PC-9 (cell line): ENCODE results near the gene SULT1C4. TPM values are rescaled to one million over a fixed set of nuclear protein-coding genes. Genes with fewer than 3 reads are reported as not detected.
A peak's percentile ranks its signal among the peaks of the same experiment; 100 is the strongest.

ENCODE experiments used
- BruUV-seq: library from RNA; stranded (reverse); fragments of 400-500 nt; replicated peaks from 2 replicates; lab custom pipeline; 2021; lab: Mats Ljungman, UMichigan
- CTCF ChIA-PET: fragments of 300-600 bp; sonication (Branson Sonifier 250); formaldehyde crosslinking; loops from one replicate; lab custom pipeline; 2022; ENCODE audit warnings: antibody characterized with exemption; lab: Charles Lee
- POLR2A ChIA-PET: fragments of 300-600 bp; sonication (Branson Sonifier 250); formaldehyde crosslinking; loops from one replicate; lab custom pipeline; 2022; ENCODE audit warnings: antibody characterized with exemption; ENCODE audit not compliant: unreplicated experiment; lab: Charles Lee
- DNase-seq, 2 experiments: peaks; one replicate each; pipeline versions ENCODE4 v3.0.0 to v3.0.0-alpha.2; 2015 to 2022; ENCODE audit warnings: mixed read lengths in 1 of 2
- H2AFZ ChIP-seq: fragments of 200-600 bp; sonication (generic); 2 replicates; pipeline ENCODE4 v1.8.1; 2017; ENCODE audit warnings: antibody characterized with exemption
- H3F3A ChIP-seq: fragments of 200-600 bp; sonication (generic); 2 replicates; pipeline ENCODE4 v1.8.1; 2017; ENCODE audit warnings: antibody characterized with exemption, mild to moderate bottlenecking, low read depth; ENCODE audit not compliant: insufficient read depth
- H3K27ac ChIP-seq: fragments of 200-600 bp; sonication (generic); 2 replicates; pipeline ENCODE4 v1.6.1; 2016; ENCODE audit warnings: mixed run types
- H3K27me3 ChIP-seq: fragments of 200-600 bp; sonication (generic); 2 replicates; pipeline ENCODE4 v1.6.1; 2016; ENCODE audit warnings: low read depth, mixed run types; ENCODE audit not compliant: insufficient read depth
- H3K36me3 ChIP-seq: fragments of 200-600 bp; sonication (generic); 2 replicates; pipeline ENCODE4 v1.6.1; 2016; ENCODE audit warnings: low read depth, mixed run types
- H3K4me1 ChIP-seq: fragments of 200-600 bp; sonication (generic); replicated peaks from 2 replicates; pipeline ENCODE4 v1.6.1; 2016; ENCODE audit warnings: mixed run types; ENCODE audit not compliant: insufficient read depth
- H3K4me2 ChIP-seq: fragments of 200-600 bp; sonication (generic); 2 replicates; pipeline ENCODE4 v1.6.1; 2017; ENCODE audit warnings: mixed run types
- H3K4me3 ChIP-seq: fragments of 200-600 bp; sonication (generic); 2 replicates; pipeline ENCODE4 v1.6.1; 2016; ENCODE audit warnings: mixed run types
- H3K79me2 ChIP-seq: fragments of 200-600 bp; sonication (generic); 2 replicates; pipeline ENCODE4 v1.6.1; 2017; ENCODE audit warnings: low read depth, mixed run types
- H3K9me2 ChIP-seq: fragments of 200-600 bp; sonication (generic); 2 replicates; pipeline ENCODE4 v1.8.1; 2017; ENCODE audit warnings: mild to moderate bottlenecking; ENCODE audit not compliant: insufficient read depth
- H3K9me3 ChIP-seq: fragments of 200-600 bp; sonication (generic); 2 replicates; pipeline ENCODE4 v1.8.1; 2016; ENCODE audit warnings: low read depth; ENCODE audit not compliant: insufficient read depth
- H4K20me1 ChIP-seq: fragments of 200-600 bp; sonication (generic); 2 replicates; pipeline ENCODE4 v1.8.1; 2017; ENCODE audit not compliant: insufficient read depth
- EZH2 ChIP-seq: fragments of 200-600 bp; sonication (generic); IDR thresholded peaks from 2 replicates; pipeline ENCODE4 v1.8.0; 2017; ENCODE audit warnings: antibody characterized with exemption, low read depth
- intact Hi-C: fragments of 100-400 bp; cut with micrococcal nuclease; formaldehyde crosslinking; loops from one replicate; pipeline ENCODE4 v1.10.0; 2022; ENCODE audit not compliant: unreplicated experiment
- total RNA-seq: library from RNA; stranded (reverse); gene quantifications from 2 replicates; pipeline ENCODE4 v1.2.3, GENCODE V29; 2021
- TF ChIP-seq, protein P1 (sequence below): fragments of 200-600 bp; sonication (generic); conservative IDR thresholded peaks from 2 replicates; pipeline ENCODE4 v1.6.1; 2017; ENCODE audit warnings: mixed run types, antibody characterized with exemption, mild to moderate bottlenecking, moderate library complexity

SULT1C4 gene
- total RNA-seq, 1 experiment from 2014 or later = not detected

DNA sequence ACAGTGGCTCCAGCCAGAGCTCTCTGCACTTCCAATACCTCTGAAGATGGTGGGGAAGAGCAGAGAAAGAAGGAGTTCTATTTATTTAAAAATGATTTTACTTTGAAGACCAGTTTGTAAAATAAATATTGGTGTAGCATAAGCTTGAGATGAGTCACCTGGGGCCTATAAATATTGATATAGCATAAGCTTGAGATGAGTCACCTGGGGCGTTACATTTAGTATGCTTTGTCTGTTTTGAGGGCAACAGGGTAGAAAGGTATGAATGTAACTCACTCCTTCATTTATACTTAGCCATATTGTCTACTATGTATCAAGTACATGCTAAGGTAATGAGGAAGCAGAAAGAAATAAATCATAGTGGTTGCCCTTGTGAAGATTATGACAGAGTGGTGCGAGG, 7.7 kb upstream of the SULT1C4 start:
- 0 out of 2 replicates have a peak, but pooled peaks cover 3% of the 10 kb centered on the region for H3K9me3 ChIP-seq
- no peaks in the 10 kb centered on the region for H3K36me3 ChIP-seq
- H4K20me1 ChIP-seq = no peaks in the 10 kb centered on the region
- POLR2A ChIA-PET = no interaction called here
- no peak overlapping the region for H3K4me3 ChIP-seq
- no peak overlapping the region for H2AFZ ChIP-seq
- no peaks in the 10 kb centered on the region for H3K27me3 ChIP-seq
- peak in 1 of 2 experiments; percentile 74 for DNase-seq
- 0 out of 2 replicates have a peak overlapping the region, but pooled peaks have one; percentile 16 for H3K27ac ChIP-seq
- H3F3A ChIP-seq = 0 out of 2 replicates have a peak, but pooled peaks cover 10% of the 10 kb centered on the region
- H3K4me2 ChIP-seq = no peak overlapping the region
- BruUV-seq = no TSS peak
- peaks cover 12% of the 10 kb centered on the region for H3K4me1 ChIP-seq
- TF ChIP-seq EZH2 = no peak
- TF ChIP-seq, protein P1, sequence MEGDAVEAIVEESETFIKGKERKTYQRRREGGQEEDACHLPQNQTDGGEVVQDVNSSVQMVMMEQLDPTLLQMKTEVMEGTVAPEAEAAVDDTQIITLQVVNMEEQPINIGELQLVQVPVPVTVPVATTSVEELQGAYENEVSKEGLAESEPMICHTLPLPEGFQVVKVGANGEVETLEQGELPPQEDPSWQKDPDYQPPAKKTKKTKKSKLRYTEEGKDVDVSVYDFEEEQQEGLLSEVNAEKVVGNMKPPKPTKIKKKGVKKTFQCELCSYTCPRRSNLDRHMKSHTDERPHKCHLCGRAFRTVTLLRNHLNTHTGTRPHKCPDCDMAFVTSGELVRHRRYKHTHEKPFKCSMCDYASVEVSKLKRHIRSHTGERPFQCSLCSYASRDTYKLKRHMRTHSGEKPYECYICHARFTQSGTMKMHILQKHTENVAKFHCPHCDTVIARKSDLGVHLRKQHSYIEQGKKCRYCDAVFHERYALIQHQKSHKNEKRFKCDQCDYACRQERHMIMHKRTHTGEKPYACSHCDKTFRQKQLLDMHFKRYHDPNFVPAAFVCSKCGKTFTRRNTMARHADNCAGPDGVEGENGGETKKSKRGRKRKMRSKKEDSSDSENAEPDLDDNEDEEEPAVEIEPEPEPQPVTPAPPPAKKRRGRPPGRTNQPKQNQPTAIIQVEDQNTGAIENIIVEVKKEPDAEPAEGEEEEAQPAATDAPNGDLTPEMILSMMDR = no peak
- intact Hi-C loops = no loop called here
- no peaks in the 10 kb centered on the region for H3K9me2 ChIP-seq
- CTCF ChIA-PET = no interaction called here
- H3K79me2 ChIP-seq = no peaks in the 10 kb centered on the region

DNA sequence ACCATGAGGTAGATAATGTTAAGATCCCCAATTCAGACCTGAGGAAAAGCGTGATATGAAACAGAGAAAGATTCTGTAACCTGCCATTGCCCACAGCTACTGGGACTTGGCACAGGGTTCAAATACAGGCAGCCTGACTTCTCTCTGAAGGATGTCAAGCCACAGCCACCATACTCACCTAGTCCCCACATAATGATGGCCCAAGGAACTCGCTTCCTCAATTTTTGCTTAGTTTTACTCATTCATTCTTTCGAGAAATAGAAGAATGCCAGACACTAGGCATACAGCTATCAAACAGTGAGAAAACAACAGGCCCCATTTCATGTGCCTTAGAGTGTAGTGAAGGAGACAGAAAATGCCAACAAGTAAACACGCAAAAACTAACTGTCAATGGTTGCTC, 980 bp upstream of the SULT1C4 start:
- H3K9me2 ChIP-seq = no peaks in the 10 kb centered on the region
- H3K36me3 ChIP-seq = no peaks in the 10 kb centered on the region
- BruUV-seq = no TSS peak
- H3K9me3 ChIP-seq = no peaks in the 10 kb centered on the region
- intact Hi-C loops = no loop called here
- H3K4me3 ChIP-seq = no peak overlapping the region
- H4K20me1 ChIP-seq = no peaks in the 10 kb centered on the region
- ChIA-PET CTCF (no interaction called here), POLR2A (no interaction called here)
- H3K4me2 ChIP-seq = no peak overlapping the region
- H3K27me3 ChIP-seq = no peaks in the 10 kb centered on the region
- H3K4me1 ChIP-seq = no peaks in the 10 kb centered on the region
- no peaks in the 10 kb centered on the region for H3K79me2 ChIP-seq
- TF ChIP-seq, protein P1 = no peak
- TF ChIP-seq EZH2 = no peak
- H3F3A ChIP-seq = no peaks in the 10 kb centered on the region
- H3K27ac ChIP-seq = no peak overlapping the region
- no peak for DNase-seq
- H2AFZ ChIP-seq = no peak overlapping the region; the same call in 1 of the 2 replicates

DNA sequence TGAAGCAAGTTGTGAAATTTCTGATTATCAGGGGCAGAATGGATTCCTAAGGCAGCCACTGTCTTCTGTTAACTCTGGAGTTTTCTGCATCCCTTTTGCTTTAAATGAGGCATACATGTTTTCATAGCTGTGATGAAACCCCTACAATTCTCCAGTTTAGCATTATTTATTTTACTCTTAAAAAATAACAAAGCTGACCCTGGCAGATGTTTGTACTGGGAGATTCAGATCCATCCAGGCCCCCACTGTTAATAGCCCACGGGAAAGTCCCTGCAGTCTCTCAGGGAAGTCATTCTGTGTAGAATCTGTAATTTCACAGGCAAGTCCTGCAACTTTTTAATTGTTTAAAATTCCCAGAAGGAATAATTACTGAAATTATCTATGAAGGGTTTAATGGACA, 353 bp upstream of the SULT1C4 start:
- no peak overlapping the region for H3K4me3 ChIP-seq
- no peak overlapping the region for H3K4me2 ChIP-seq
- H3K9me2 ChIP-seq = no peaks in the 10 kb centered on the region
- no peaks in the 10 kb centered on the region for H4K20me1 ChIP-seq
- no peaks in the 10 kb centered on the region for H3K27me3 ChIP-seq
- BruUV-seq = no TSS peak
- H2AFZ ChIP-seq = no peak overlapping the region; the same call in 1 of the 2 replicates
- no peaks in the 10 kb centered on the region for H3K4me1 ChIP-seq
- H3K79me2 ChIP-seq = no peaks in the 10 kb centered on the region
- no peak overlapping the region for H3K27ac ChIP-seq
- H3F3A ChIP-seq = no peaks in the 10 kb centered on the region
- intact Hi-C loops = no loop called here
- no peak for TF ChIP-seq EZH2
- TF ChIP-seq, protein P1 = no peak
- no peaks in the 10 kb centered on the region for H3K36me3 ChIP-seq
- ChIA-PET POLR2A (no interaction called here), CTCF (no interaction called here)
- H3K9me3 ChIP-seq = no peaks in the 10 kb centered on the region
- no peak for DNase-seq
